A549 (cell line): ENCODE measurements around the gene TACC3. TPM values are rescaled to one million over a fixed set of nuclear protein-coding genes. Genes with fewer than 3 reads are reported as not detected.

Experiments used
- ATAC-seq, 2 experiments: fragments of 200-7000 bp in 1 of 2; fragments of >200 bp in 1 of 2; cut with Nextera tagmentation in 1 of 2; cut with Tn5 transposase in 1 of 2; 3 replicates each; pipeline versions ENCODE4 v1.8.0 to v1.9.1; 2018 to 2020; ENCODE audit warnings: mild to moderate bottlenecking in 1 of 2, moderate library complexity in 1 of 2
- CTCF ChIA-PET: fragments of 300-600 bp; sonication (Branson Sonifier 250); formaldehyde crosslinking; extraction: SDS; loops from one replicate; lab custom pipeline; 2021; ENCODE audit warnings: antibody characterized with exemption, inconsistent platforms; lab: Yijun Ruan, JAX
- POLR2A ChIA-PET: fragments of 350-600 bp; formaldehyde crosslinking; extraction: SDS; loops from one replicate; lab custom pipeline; 2021; ENCODE audit warnings: antibody characterized with exemption, inconsistent platforms; lab: Yijun Ruan, JAX
- DNase-seq, 2 experiments: peaks; one replicate each; pipeline versions ENCODE4 v3.0.0 to v3.0.0-alpha.2; 2011 to 2016; ENCODE audit warnings: low read depth in 1 of 2, low spot score in 1 of 2
- FAIRE-seq: peaks from 2 replicates; lab custom pipeline; 2011; peaks lifted over from hg19 to GRCh38; lab: Jason Lieb, UNC
- H3K27ac ChIP-seq, 2 experiments: fragments of >200 bp; sonication (Bioruptor Twin); formaldehyde crosslinking; 3 replicates each; pipeline ENCODE4 v1.5.1; 2016 to 2017
- H3K4me1 ChIP-seq: fragments of >200 bp; sonication (Bioruptor Twin); formaldehyde crosslinking; 3 replicates; pipeline ENCODE4 v1.6.1; 2016
- H3K4me2 ChIP-seq: fragments of >200 bp; sonication (Bioruptor Twin); formaldehyde crosslinking; 3 replicates; pipeline ENCODE4 v1.6.1; 2016
- H3K4me3 ChIP-seq: fragments of >200 bp; sonication (Bioruptor Twin); formaldehyde crosslinking; 3 replicates; pipeline ENCODE4 v1.5.1; 2016
- H3K9me3 ChIP-seq: fragments of >200 bp; sonication (Bioruptor Twin); formaldehyde crosslinking; 3 replicates; pipeline ENCODE4 v1.6.1; 2016
- ATOH8 ChIP-seq: fragments of 250-450 bp; sonication (Bioruptor Pico); IDR thresholded peaks from 2 replicates; pipeline ENCODE4 v1.5.0; 2020; ENCODE audit warnings: low read depth, mild to moderate bottlenecking, moderate library complexity
- CBX2 ChIP-seq: fragments of 200-600 bp; sonication (generic); IDR thresholded peaks from 2 replicates; pipeline ENCODE4 v1.6.1; 2016; ENCODE audit warnings: low read depth, mild to moderate bottlenecking, borderline replicate concordance
- CBX8 ChIP-seq: fragments of 200-600 bp; sonication (generic); IDR thresholded peaks from 2 replicates; pipeline ENCODE4 v1.6.1; 2016
- CEBPB ChIP-seq, 2 experiments: fragments of >200 bp in 1 of 2; sonication (Bioruptor Twin) in 1 of 2; formaldehyde crosslinking in 1 of 2; IDR thresholded peaks; 2 replicates each; pipeline ENCODE4 v1.6.1; 2012 to 2016
- CHD2 ChIP-seq: fragments of 150-350 bp; IDR thresholded peaks from 2 replicates; pipeline ENCODE4 v1.6.1; 2014; ENCODE audit warnings: low read length; ENCODE audit not compliant: partially characterized antibody
- EHF ChIP-seq: fragments of 250-450 bp; sonication (Bioruptor Pico); IDR thresholded peaks from 2 replicates; pipeline ENCODE4 v1.5.0; 2020; ENCODE audit warnings: mild to moderate bottlenecking
- EP300 ChIP-seq, 2 experiments: fragments of >200 bp; sonication (Bioruptor Twin); formaldehyde crosslinking; IDR thresholded peaks; 2 replicates in 1 of 2; 3 replicates in 1 of 2; pipeline ENCODE4 v1.6.1; 2016 to 2017
- FOSL2 ChIP-seq, 2 experiments: fragments of 450-650 bp in 1 of 2; fragments of >200 bp in 1 of 2; sonication (Bioruptor Twin) in 1 of 2; formaldehyde crosslinking; IDR thresholded peaks; 2 replicates each; pipeline versions ENCODE4 v1.5.0 to v1.6.1; 2016 to 2020; ENCODE audit warnings: mild to moderate bottlenecking in 1 of 2, moderate library complexity in 1 of 2
- FOXS1 ChIP-seq: fragments of 250-450 bp; sonication (Bioruptor Pico); IDR thresholded peaks from 2 replicates; pipeline ENCODE4 v1.5.0; 2020; ENCODE audit warnings: mild to moderate bottlenecking, moderate library complexity
- HES2 ChIP-seq: fragments of >200 bp; sonication (Bioruptor Twin); formaldehyde crosslinking; IDR thresholded peaks from 2 replicates; pipeline ENCODE4 v1.6.1; 2016
- HEYL ChIP-seq: fragments of 250-450 bp; sonication (Bioruptor Pico); IDR thresholded peaks from 2 replicates; pipeline ENCODE4 v1.8.0; 2021; ENCODE audit warnings: mild to moderate bottlenecking, moderate library complexity
- JUN ChIP-seq, 2 experiments: fragments of >200 bp; sonication (Bioruptor Twin); formaldehyde crosslinking; IDR thresholded peaks; 2 replicates in 1 of 2; 3 replicates in 1 of 2; pipeline ENCODE4 v1.6.1; 2016 to 2017
- KDM1A ChIP-seq: fragments of 200-600 bp; sonication (generic); IDR thresholded peaks from 2 replicates; pipeline ENCODE4 v1.6.1; 2016; ENCODE audit warnings: low read depth, mild to moderate bottlenecking
- MAX ChIP-seq: IDR thresholded peaks from 2 replicates; pipeline ENCODE4 v1.6.1; 2012
- MYC ChIP-seq: IDR thresholded peaks from 2 replicates; pipeline ENCODE4 v1.6.1; 2012; ENCODE audit warnings: mild to moderate bottlenecking, inconsistent platforms, low read length, improper control_type of control experiment, borderline replicate concordance
- NPAS2 ChIP-seq: fragments of 250-450 bp; sonication (Bioruptor Pico); IDR thresholded peaks from 2 replicates; pipeline ENCODE4 v1.8.0; 2022; ENCODE audit warnings: mild to moderate bottlenecking, moderate library complexity, borderline replicate concordance
- NR3C1 ChIP-seq: fragments of >200 bp; sonication (Bioruptor Twin); formaldehyde crosslinking; IDR thresholded peaks from 3 replicates; pipeline ENCODE4 v1.6.1; 2017
- PBX3 ChIP-seq: IDR thresholded peaks from 2 replicates; pipeline ENCODE4 v1.6.1; 2012
- PHF8 ChIP-seq: fragments of 200-600 bp; sonication (generic); IDR thresholded peaks from 2 replicates; pipeline ENCODE4 v1.6.1; 2016; ENCODE audit warnings: low read depth, mild to moderate bottlenecking, antibody characterized with exemption, moderate library complexity, borderline replicate concordance
- POLR2A ChIP-seq: IDR thresholded peaks from 2 replicates; pipeline ENCODE4 v1.6.1; 2012; ENCODE audit warnings: mild to moderate bottlenecking, low read length
- RARB ChIP-seq: fragments of 250-450 bp; sonication (Bioruptor Pico); IDR thresholded peaks from 2 replicates; pipeline ENCODE4 v1.8.0; 2021; ENCODE audit warnings: mild to moderate bottlenecking, moderate library complexity
- RNF2 ChIP-seq: fragments of 200-600 bp; sonication (generic); IDR thresholded peaks from 2 replicates; pipeline ENCODE4 v1.6.1; 2016; ENCODE audit warnings: low read depth, mild to moderate bottlenecking, antibody characterized with exemption, moderate library complexity, borderline replicate concordance
- SMC3 ChIP-seq: fragments of >200 bp; sonication (Bioruptor Twin); formaldehyde crosslinking; IDR thresholded peaks from 3 replicates; pipeline ENCODE4 v1.6.1; 2018; ENCODE audit warnings: inconsistent platforms
- SREBF2 ChIP-seq: fragments of 450-650 bp; IDR thresholded peaks from 2 replicates; pipeline ENCODE4 v1.6.1; 2014; ENCODE audit warnings: mild to moderate bottlenecking, moderate library complexity
- USF2 ChIP-seq: fragments of 450-650 bp; IDR thresholded peaks from 2 replicates; pipeline ENCODE4 v1.6.1; 2014; ENCODE audit warnings: antibody characterized with exemption
- ZFP36 ChIP-seq: fragments of 450-650 bp; IDR thresholded peaks from 2 replicates; pipeline ENCODE4 v1.6.1; 2014; ENCODE audit warnings: borderline replicate concordance; ENCODE audit not compliant: partially characterized antibody
- ZNF302 ChIP-seq: fragments of 250-450 bp; sonication (Bioruptor Pico); IDR thresholded peaks from 2 replicates; pipeline ENCODE4 v1.9.0; 2021; ENCODE audit warnings: inconsistent platforms, mild to moderate bottlenecking, moderate library complexity
- WGBS: methylation state at CpG from one replicate; pipeline ENCODE4 v1.1.6; 2017; ENCODE audit errors: missing lambda C conversion rate; 5-methylcytosine and 5-hydroxymethylcytosine counted together
- polyA plus RNA-seq, 4 experiments: library from polyadenylated mRNA; depleted of rRNA in 3 of 4; stranded (reverse); fragments of >200 nt; fragmentation: RNase III in 1 of 4; extraction: RNeasy Plus Mini Kit Qiagen cat#74134 plus additional on column Dnase treatment in 1 of 4; gene quantifications; 2 replicates in 3 of 4; 3 replicates in 1 of 4; pipeline ENCODE4 v1.2.3, GENCODE V29; 2011 to 2017

TACC3 gene
- polyA plus RNA-seq, 2 of the 4 experiments (the other 2 are of a cell fraction) = 25.9 to 70.6 TPM

GRCh38 chr4:1784395-1784788 is 63.1 kb downstream of the TACC3 start:
- ATAC-seq = no peak
- no peak overlapping the region for H3K4me2 ChIP-seq
- 81% methylated on average over 6 of the region's 10 CpGs for WGBS
- no peak for DNase-seq
- no peak for FAIRE-seq
- no peak for TF ChIP-seq SMC3
- TF ChIP-seq MAX = no peak
- no peak for TF ChIP-seq RARB
- TF ChIP-seq EHF (CRISPR knock-in tag) = no peak
- TF ChIP-seq ATOH8 (CRISPR knock-in tag) = no peak
- no peak for TF ChIP-seq FOSL2 (IDR thresholded peaks at IDR 0.05)
- no peak for TF ChIP-seq FOSL2 (CRISPR knock-in tag; IDR thresholded peaks at IDR 0.05)
- TF ChIP-seq USF2 = no peak
- TF ChIP-seq MYC = no peak
- TF ChIP-seq CHD2 = no peak
- TF ChIP-seq PHF8 = no peak
- TF ChIP-seq ZFP36 = no peak
- no peak for TF ChIP-seq NPAS2
- no peak for TF ChIP-seq ZNF302 (CRISPR knock-in tag)
- no peak for TF ChIP-seq EP300 (IDR thresholded peaks at IDR 0.05)
- no peak for TF ChIP-seq JUN (IDR thresholded peaks at IDR 0.05)
- no peak for TF ChIP-seq NR3C1
- no peak for TF ChIP-seq POLR2A
- POLR2A ChIA-PET = no interaction called here
- CTCF ChIA-PET = interaction anchor here (1.2 to 3.7 kb wide), 4 partner anchors 10 to 25 kb away, joined by 3 to 12 read pairs (median 4); no protein-coding TSS in a partner anchor
- H3K27ac ChIP-seq = no peak overlapping the region
- no peak overlapping the region for H3K4me3 ChIP-seq
- no peaks in the 10 kb centered on the region for H3K9me3 ChIP-seq
- no peaks in the 10 kb centered on the region for H3K4me1 ChIP-seq

GRCh38 chr4:1784789-1785591 is 63.7 kb downstream of the TACC3 start:
- DNase-seq (no peak), FAIRE-seq (no peak), ATAC-seq (peak in 1 of 2 experiments; percentile 25; a peak in 2 of 6 replicates)
- POLR2A ChIA-PET = no interaction called here
- no peak overlapping the region for H3K4me2 ChIP-seq
- CTCF ChIA-PET = interaction anchor here (1.0 to 3.7 kb wide), 5 partner anchors 10 to 37 kb away, joined by 3 to 12 read pairs (median 4); no protein-coding TSS in a partner anchor
- no peak for TF ChIP-seq KDM1A
- no peak for TF ChIP-seq FOXS1 (CRISPR knock-in tag)
- no peak for TF ChIP-seq EP300 (IDR thresholded peaks at IDR 0.05)
- TF ChIP-seq CEBPB (IDR thresholded peaks at IDR 0.05) = no peak
- no peak for TF ChIP-seq NR3C1
- no peak for TF ChIP-seq CBX8
- TF ChIP-seq SREBF2 = no peak
- TF ChIP-seq RARB = no peak
- TF ChIP-seq PBX3 = no peak
- no peak for TF ChIP-seq CBX2
- no peak for TF ChIP-seq ATOH8 (CRISPR knock-in tag)
- TF ChIP-seq RNF2 = no peak
- TF ChIP-seq HEYL (CRISPR knock-in tag) = no peak
- no peak for TF ChIP-seq HES2
- no peak for TF ChIP-seq FOSL2 (IDR thresholded peaks at IDR 0.05)
- TF ChIP-seq FOSL2 (CRISPR knock-in tag; IDR thresholded peaks at IDR 0.05) = no peak
- H3K9me3 ChIP-seq = no peaks in the 10 kb centered on the region
- H3K27ac ChIP-seq = no peak overlapping the region
- WGBS = 50% methylated on average over 1 of the region's 17 CpGs
- H3K4me1 ChIP-seq = no peaks in the 10 kb centered on the region
- H3K4me3 ChIP-seq = no peak overlapping the region
